Middle frontal gyrus (tissue), 1 donor: ENCODE measurements around the gene LNPEP.
"Not testable (repeated sequence)": the region's sequence is repeated elsewhere in the genome, so short reads cannot be mapped to it uniquely, and the experiment has no call there.

Experiments used
- DNase-seq: peaks from one replicate; pipeline ENCODE4 v3.0.0-alpha.2; 2015; ENCODE audit warnings: low spot score; ENCODE audit errors: extremely low spot score

The LNPEP gene

GRCh38 chr5:97047076-97047475 is 111.2 kb downstream of the LNPEP start:
- no peak for DNase-seq

- DNase-seq, result no peak
Observed at GRCh38 chr5:97049175-97049574, 113.3 kb downstream of the LNPEP start.

GRCh38 chr5:97056263-97056662 is 120.4 kb downstream of the LNPEP start:
- no peak for DNase-seq

- no peak for DNase-seq
Observed at GRCh38 chr5:97062046-97062445, 126.2 kb downstream of the LNPEP start.

GRCh38 chr5:97063251-97063650 is 127.4 kb downstream of the LNPEP start:
- DNase-seq, result no peak

GRCh38 chr5:97065475-97065874 is 129.6 kb downstream of the LNPEP start:
- DNase-seq, result no peak

GRCh38 chr5:97067296-97067850 is 131.5 kb downstream of the LNPEP start:
- DNase-seq, result no peak

- DNase-seq, result no peak
Observed at GRCh38 chr5:97070234-97070633, 134.4 kb downstream of the LNPEP start.

- DNase-seq, result no peak
Observed at GRCh38 chr5:97071101-97071500, 135.2 kb downstream of the LNPEP start.

GRCh38 chr5:97071993-97072392 is 136.1 kb downstream of the LNPEP start:
- DNase-seq, result no peak

GRCh38 chr5:97072696-97073095 is 136.8 kb downstream of the LNPEP start:
- no peak for DNase-seq

GRCh38 chr5:97073420-97073819 is 137.5 kb downstream of the LNPEP start:
- no peak for DNase-seq

- DNase-seq, result no peak
Observed at GRCh38 chr5:97074859-97075489, 139.1 kb downstream of the LNPEP start.

GRCh38 chr5:97075649-97076048 is 139.8 kb downstream of the LNPEP start:
- DNase-seq, result no peak

GRCh38 chr5:97076098-97076497 is 140.2 kb downstream of the LNPEP start:
- no peak for DNase-seq

GRCh38 chr5:97077246-97077645 is 141.4 kb downstream of the LNPEP start:
- DNase-seq, result no peak

GRCh38 chr5:97078958-97079743 is 143.3 kb downstream of the LNPEP start:
- no peak for DNase-seq

GRCh38 chr5:97084782-97085458 is 149.0 kb downstream of the LNPEP start:
- DNase-seq, result not testable (repeated sequence)

- DNase-seq, result no peak
Observed at GRCh38 chr5:97085459-97086181, 149.7 kb downstream of the LNPEP start.
